VCaP (cell line): ENCODE data around the gene RHCG.

Source experiments
- H3K27ac ChIP-seq: fragments of 450-650 bp; 2 replicates; pipeline ENCODE4 v1.5.1; 2017
- CTCF ChIP-seq: fragments of 450-650 bp; conservative IDR thresholded peaks from 2 replicates; pipeline ENCODE4 v1.5.1; 2017; ENCODE audit warnings: mild to moderate bottlenecking, moderate library complexity

RHCG gene

GRCh38 chr15:89494031-89494430 is 2.4 kb downstream of the RHCG start:
- no peak overlapping the region for H3K27ac ChIP-seq
- no peak for TF ChIP-seq CTCF

DNA sequence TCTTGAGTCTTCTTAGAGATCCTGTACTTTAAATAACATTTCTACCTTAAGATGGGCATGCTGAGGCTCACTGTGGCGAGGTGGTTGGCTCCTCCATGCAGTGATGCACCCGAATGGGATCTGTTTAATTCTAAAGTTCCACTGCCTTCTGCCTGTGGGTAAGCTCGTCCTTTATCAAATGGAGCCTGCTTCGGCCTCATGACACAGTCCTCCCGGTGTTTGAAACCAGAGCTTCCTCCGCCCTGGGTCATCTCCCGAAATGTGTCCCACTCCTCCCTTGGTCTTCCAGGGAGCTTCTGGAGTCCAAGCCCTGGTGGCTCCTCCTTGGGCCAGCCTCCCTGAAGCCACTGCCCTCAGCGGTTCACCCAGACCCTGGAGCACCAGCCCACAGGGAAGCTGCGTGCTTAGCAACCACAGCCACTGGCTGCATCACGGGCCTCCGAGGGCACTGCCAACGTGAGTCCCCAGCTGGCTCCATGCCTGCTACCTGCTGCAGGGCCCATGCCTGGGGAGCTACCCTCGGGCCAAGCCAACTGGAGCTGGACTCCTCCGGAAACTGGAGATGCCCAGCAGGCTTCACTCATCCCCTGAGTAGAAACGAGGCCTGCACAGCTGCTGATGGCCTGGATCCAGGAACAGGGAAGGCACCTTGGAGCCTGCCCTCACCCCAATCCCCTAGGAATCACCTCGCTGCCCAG is 3.3 kb downstream of the RHCG start:
- H3K27ac ChIP-seq = no peak overlapping the region
- TF ChIP-seq CTCF = no peak

DNA sequence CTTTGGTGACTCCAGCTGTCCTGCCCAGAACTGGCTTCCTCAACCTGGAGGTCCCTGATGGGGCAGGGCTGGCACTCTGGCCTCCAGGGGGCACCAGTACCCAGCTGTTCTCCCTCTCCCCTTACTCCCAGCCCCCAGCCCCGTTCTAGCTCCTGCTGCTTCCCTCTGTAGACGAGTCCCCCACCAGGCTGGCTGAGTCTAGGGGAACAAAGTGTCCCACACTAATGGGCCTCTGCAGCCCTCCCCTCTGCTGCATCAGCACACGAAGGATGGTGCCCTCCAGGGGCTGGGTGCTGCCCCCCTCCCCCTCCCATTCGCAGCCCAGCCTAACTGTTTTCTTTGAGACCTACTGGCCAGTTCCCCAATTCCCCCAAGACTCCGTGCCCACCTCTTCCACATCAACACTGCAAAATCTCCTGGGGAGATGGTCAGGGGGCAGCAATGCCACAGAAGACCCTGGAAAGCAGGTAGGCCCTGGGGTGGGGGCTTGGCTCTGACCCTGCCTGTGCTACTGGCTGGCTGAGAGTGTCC is 4.2 kb downstream of the RHCG start:
- peak; percentile 82 for TF ChIP-seq CTCF
- H3K27ac ChIP-seq = no peak overlapping the region

DNA sequence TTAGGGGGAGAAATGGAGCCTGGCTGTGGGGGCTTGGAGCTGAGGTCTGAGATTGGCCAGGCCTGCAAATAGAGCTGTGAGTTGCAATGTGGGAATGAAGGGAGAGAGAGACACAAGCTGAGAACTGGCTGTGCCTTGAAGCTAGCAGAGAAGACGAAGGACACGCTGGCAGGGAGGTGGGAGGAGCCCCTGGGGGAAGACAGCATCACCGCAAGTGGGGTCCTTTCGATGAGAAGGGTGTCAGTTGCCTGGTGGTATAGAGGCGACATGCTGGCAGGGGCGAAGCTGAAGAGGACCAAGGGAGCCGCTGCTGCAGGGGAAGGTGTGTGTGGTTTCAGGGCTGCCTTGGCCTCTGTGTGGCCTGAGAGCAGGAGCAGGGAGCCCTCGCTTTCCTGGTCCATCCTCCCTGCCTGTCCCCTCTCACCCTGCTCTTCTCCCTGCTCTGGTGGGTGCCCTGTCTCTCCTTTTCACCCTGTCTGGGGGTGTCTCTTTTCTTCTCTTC is 5.5 kb downstream of the RHCG start:
- no peak overlapping the region for H3K27ac ChIP-seq
- TF ChIP-seq CTCF = no peak

DNA sequence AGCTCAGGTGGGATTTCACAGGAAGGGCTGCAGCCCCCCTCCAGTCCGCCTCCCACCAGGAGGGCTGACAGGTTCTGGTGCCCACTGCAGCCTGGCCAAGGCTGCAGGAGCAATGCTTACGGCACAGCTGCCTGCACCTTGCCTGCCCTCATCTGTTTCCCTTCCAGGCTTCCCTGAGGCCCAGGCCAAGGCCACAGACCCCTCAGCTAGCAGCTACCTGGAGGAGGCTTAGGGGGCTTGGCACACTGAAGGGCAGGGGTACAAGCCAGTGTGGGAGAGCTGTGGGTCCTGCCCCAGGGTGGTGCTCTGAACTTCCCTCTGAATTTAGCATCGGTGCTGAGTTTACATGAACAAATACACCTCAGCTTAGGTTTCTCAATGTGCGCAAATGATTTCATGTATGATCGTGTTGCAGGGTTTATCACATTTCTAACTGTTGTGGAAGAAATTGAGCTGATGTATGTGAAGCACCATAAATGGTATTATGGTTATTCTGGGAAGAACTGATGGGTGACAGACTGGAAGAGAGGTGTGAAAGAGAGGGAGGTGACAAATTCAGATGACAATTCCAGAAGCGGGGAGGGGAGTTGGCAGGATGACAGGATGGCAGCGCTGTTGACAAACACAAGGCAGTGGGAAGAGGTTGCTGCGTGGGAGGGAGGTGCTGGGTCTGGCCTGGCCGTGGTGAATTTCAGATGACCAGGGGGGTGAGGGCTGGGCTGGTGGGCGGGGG is 6.1 kb downstream of the RHCG start:
- H3K27ac ChIP-seq = no peak overlapping the region
- no peak for TF ChIP-seq CTCF

DNA sequence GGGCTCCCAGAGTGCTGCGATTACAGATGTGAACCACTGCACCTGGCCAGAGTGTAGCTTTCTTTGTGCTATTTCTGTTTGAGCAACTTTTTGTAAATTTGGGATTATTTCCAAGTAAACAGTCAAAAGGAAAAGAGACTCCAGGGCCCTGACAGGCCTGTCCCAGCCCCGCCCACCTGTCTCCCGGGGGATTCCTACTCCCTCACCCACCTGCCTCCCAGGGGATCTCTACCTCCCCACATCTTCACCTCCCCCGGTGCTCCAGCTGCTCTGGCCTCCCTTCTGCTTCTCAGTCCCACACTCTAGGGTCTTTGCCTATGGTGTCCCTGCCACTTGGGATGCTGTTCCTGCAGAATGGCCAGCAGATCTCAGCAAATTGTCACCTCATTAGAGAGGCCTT is 7.0 kb downstream of the RHCG start:
- no peak for TF ChIP-seq CTCF
- no peak overlapping the region for H3K27ac ChIP-seq

GRCh38 chr15:89487791-89488190 is 8.6 kb downstream of the RHCG start:
- TF ChIP-seq CTCF = no peak
- H3K27ac ChIP-seq = no peak overlapping the region
